Sigmoid colon (tissue), 7 donors: ENCODE measurements around the gene MX1. TPM values are rescaled to one million over a fixed set of nuclear protein-coding genes. Genes with fewer than 3 reads are reported as not detected.

Source experiments
- DNase-seq: peaks from one replicate; pipeline ENCODE4 v3.0.0-alpha.2; 2019
- H3K27ac ChIP-seq, 4 donors: fragments of 200-600 bp; sonication (generic); one replicate each; pipeline ENCODE4 v1.5.1; 2016 to 2019; ENCODE audit warnings: mild to moderate bottlenecking in 1 of 4
- H3K27me3 ChIP-seq, 3 donors: fragments of 200-600 bp; sonication (generic); one replicate each; pipeline ENCODE4 v1.5.1; 2019; ENCODE audit warnings: mild to moderate bottlenecking in 1 of 3
- H3K36me3 ChIP-seq, 4 donors: fragments of 200-600 bp; sonication (generic); one replicate each; pipeline ENCODE4 v1.5.1; 2016 to 2019
- H3K4me1 ChIP-seq, 4 donors: fragments of 200-600 bp; sonication (generic); one replicate each; pipeline ENCODE4 v1.5.1; 2017 to 2019
- H3K4me3 ChIP-seq, 4 donors: fragments of 200-600 bp; sonication (generic); one replicate each; pipeline ENCODE4 v1.5.1; 2017 to 2019; ENCODE audit warnings: mild to moderate bottlenecking in 2 of 4, moderate library complexity in 1 of 4
- H3K9me3 ChIP-seq, 4 donors: fragments of 200-600 bp in 3 of 4; sonication (generic) in 3 of 4; one replicate each; pipeline versions ENCODE4 v1.5.1 to v1.6.1; 2013 to 2019
- EP300 ChIP-seq, 4 donors: sonication (generic); formaldehyde crosslinking; IDR thresholded peaks; one replicate each; pipeline ENCODE4 v1.6.1; 2017; ENCODE audit warnings: antibody characterized with exemption in 4 of 4
- POLR2A ChIP-seq, 2 donors: fragments of 450-650 bp; IDR thresholded peaks; one replicate each; pipeline ENCODE4 v1.6.1; 2016; ENCODE audit warnings: antibody characterized with exemption in 2 of 2, mild to moderate bottlenecking in 2 of 2, moderate library complexity in 2 of 2
- POLR2AphosphoS5 ChIP-seq, 4 donors: sonication (generic); formaldehyde crosslinking; IDR thresholded peaks; one replicate each; pipeline ENCODE4 v1.6.1; 2017; ENCODE audit warnings: antibody characterized with exemption in 4 of 4
- WGBS, 2 donors: extraction: QIAGEN DNeasy Blood & Tissue Kit; methylation state at CpG; one replicate each; pipeline ENCODE4 v1.1.7; 2013; 5-methylcytosine and 5-hydroxymethylcytosine counted together
- intact Hi-C: fragments of 100-400 bp; cut with DNase I; formaldehyde crosslinking; loops from one replicate; pipeline ENCODE4 v1.15.1; 2023
- polyA plus RNA-seq, 3 donors: library from polyadenylated mRNA; stranded (reverse); fragments of 200-250 nt; gene quantifications; one replicate each; pipeline ENCODE4 v1.2.3, GENCODE V29; 2013
- total RNA-seq, 4 donors: library from RNA; depleted of rRNA; stranded (reverse); fragments of >200 nt; gene quantifications; one replicate each; pipeline ENCODE4 v1.1.0, GENCODE V29; 2016
- TF ChIP-seq, protein P1 (sequence below), 4 experiments: fragments of 450-650 bp in 3 of 4; fragments of 200-600 bp in 1 of 4; IDR thresholded peaks; one replicate each; pipeline ENCODE4 v1.5.1; 2016 to 2019; ENCODE audit warnings: antibody characterized with exemption in 4 of 4, mild to moderate bottlenecking in 3 of 4, moderate library complexity in 2 of 4
- donor health status: healthy with polysubstance abuse.
- donor health status: Bipolar disorder and iron deficiency.
- donor health status: healthy.

Gene MX1
- total and polyA plus RNA-seq, 7 donors: 8.6 to 76.7 (median 27.8) TPM

DNA sequence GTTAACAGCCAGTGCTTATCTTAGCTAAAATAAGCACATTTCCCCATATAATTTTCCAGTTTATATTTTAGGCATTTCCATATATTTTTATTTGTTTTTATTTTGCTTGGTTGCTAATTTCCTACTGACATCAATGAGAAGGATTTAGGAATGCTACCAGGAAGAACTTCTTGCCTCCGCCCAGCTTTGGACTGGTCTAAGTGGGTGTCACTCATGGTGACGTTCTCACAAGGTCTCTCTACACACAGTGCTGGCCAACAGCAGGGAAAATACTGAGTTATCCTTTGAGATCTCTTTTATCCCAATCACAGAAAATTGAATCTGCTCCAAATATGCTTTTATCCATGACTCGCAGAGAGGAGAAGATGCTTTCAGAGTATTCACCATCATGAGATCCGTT, 13.2 kb downstream of the MX1 start:
- Histone ChIP-seq H3K27ac (no peak overlapping the region), H3K27me3 (no peaks in the 10 kb centered on the region), H3K36me3 (peaks cover 0 to 97% (median 25%) of the 10 kb centered on the region in 4 donors), H3K4me1 (no peaks in the 10 kb centered on the region), H3K4me3 (no peak overlapping the region), H3K9me3 (no peaks in the 10 kb centered on the region)
- intact Hi-C loops: no loop called here
- WGBS, 2 donors: 71 to 89% methylated on average over 4 of the region's 4 CpGs
- no peak for DNase-seq
- TF ChIP-seq, protein P1, sequence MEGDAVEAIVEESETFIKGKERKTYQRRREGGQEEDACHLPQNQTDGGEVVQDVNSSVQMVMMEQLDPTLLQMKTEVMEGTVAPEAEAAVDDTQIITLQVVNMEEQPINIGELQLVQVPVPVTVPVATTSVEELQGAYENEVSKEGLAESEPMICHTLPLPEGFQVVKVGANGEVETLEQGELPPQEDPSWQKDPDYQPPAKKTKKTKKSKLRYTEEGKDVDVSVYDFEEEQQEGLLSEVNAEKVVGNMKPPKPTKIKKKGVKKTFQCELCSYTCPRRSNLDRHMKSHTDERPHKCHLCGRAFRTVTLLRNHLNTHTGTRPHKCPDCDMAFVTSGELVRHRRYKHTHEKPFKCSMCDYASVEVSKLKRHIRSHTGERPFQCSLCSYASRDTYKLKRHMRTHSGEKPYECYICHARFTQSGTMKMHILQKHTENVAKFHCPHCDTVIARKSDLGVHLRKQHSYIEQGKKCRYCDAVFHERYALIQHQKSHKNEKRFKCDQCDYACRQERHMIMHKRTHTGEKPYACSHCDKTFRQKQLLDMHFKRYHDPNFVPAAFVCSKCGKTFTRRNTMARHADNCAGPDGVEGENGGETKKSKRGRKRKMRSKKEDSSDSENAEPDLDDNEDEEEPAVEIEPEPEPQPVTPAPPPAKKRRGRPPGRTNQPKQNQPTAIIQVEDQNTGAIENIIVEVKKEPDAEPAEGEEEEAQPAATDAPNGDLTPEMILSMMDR (IDR thresholded peaks at IDR 0.05): no peak

DNA sequence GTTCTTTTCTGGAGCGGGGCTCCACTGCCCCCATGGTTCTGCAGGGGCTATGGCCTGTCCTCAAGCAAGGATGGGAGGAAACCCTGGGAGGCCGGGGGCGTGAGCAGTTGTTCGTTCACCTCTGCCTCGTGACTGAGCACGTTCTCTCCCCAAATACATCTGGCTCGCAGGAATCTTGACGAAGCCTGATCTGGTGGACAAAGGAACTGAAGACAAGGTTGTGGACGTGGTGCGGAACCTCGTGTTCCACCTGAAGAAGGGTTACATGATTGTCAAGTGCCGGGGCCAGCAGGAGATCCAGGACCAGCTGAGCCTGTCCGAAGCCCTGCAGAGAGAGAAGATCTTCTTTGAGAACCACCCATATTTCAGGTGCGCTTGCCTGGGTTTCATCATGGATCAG, 15.5 kb downstream of the MX1 start:
- H3K4me1 ChIP-seq: no peaks in the 10 kb centered on the region
- 97% methylated on average over 14 of the region's 14 CpGs for WGBS, 2 donors
- H3K27ac ChIP-seq: no peak overlapping the region
- H3K36me3 ChIP-seq: peaks cover 0 to 97% (median 16%) of the 10 kb centered on the region in 4 donors
- no peak for DNase-seq
- H3K4me3 ChIP-seq: no peak overlapping the region
- H3K27me3 ChIP-seq: no peaks in the 10 kb centered on the region
- intact Hi-C loops: no loop called here
- H3K9me3 ChIP-seq: no peaks in the 10 kb centered on the region
- TF ChIP-seq, protein P1 (IDR thresholded peaks at IDR 0.05): no peak
- TF ChIP-seq POLR2AphosphoS5 (IDR thresholded peaks at IDR 0.05) (no peak), POLR2A (IDR thresholded peaks at IDR 0.05) (no peak), EP300 (IDR thresholded peaks at IDR 0.05) (no peak)

DNA sequence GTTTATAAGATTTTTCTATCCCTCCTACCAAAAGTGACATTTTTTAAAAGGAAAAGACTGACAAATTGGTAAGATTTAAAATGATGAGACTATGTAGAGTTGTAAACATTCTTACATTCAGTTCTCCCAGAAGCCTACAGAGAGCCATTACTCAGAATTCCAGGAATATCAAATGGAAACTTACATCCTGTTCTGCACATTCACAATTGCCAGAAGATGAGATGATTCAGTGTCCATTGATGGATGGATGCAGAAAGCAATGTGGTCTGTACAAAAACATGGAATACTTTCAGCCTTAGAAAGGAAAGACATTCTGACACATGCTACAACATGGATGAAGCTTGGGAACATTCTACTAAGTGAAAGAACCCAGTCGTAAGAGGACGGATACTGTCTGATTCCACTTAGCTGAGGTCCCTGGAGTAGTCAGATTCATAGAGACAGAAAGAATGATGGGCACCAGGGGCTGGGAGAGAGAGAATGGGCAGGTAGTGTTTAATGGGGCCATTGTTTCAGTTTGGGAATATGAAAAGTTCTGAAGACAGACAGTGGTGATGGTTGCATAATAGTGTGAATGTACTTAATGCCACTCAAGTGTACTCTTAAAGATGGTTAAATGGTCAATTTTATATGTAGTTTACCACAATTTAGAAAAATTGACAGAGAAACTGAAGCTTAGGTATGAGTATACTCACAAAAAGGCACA, 16.6 kb downstream of the MX1 start:
- intact Hi-C loops: no loop called here
- no peaks in the 10 kb centered on the region for H3K4me1 ChIP-seq
- H3K36me3 ChIP-seq: peaks cover 0 to 97% (median 12%) of the 10 kb centered on the region in 4 donors
- H3K27me3 ChIP-seq: no peaks in the 10 kb centered on the region
- no peak for DNase-seq
- no peak overlapping the region for H3K4me3 ChIP-seq
- TF ChIP-seq POLR2A (IDR thresholded peaks at IDR 0.05): no peak
- no peak for TF ChIP-seq POLR2AphosphoS5 (IDR thresholded peaks at IDR 0.05)
- no peak for TF ChIP-seq EP300 (IDR thresholded peaks at IDR 0.05)
- TF ChIP-seq, protein P1 (IDR thresholded peaks at IDR 0.05): no peak
- H3K9me3 ChIP-seq: no peaks in the 10 kb centered on the region
- 96 to 97% methylated on average over 2 of the region's 2 CpGs for WGBS, 2 donors
- no peak overlapping the region for H3K27ac ChIP-seq

DNA sequence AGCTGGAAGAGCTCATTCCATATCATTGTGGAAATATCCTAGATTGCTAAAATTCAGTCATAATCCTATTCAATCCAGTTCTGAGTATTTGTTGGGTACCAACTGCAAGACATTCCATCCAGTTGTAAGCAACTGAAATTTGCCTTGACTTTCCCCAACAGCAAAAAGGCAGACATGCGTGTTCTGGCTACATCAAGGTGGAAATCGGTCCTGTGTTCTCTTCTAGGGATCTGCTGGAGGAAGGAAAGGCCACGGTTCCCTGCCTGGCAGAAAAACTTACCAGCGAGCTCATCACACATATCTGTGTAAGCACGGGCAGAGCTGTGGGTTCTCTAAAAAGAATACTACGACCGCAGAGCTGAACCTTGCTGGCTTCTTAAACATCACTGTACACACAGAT, 17.5 kb downstream of the MX1 start:
- H3K36me3 ChIP-seq: peaks cover 0 to 95% (median 12%) of the 10 kb centered on the region in 4 donors
- no peak for TF ChIP-seq EP300 (IDR thresholded peaks at IDR 0.05)
- TF ChIP-seq, protein P1 (IDR thresholded peaks at IDR 0.05): no peak
- H3K4me3 ChIP-seq: no peak overlapping the region
- intact Hi-C loops: no loop called here
- no peaks in the 10 kb centered on the region for H3K4me1 ChIP-seq
- no peak overlapping the region for H3K27ac ChIP-seq
- no peaks in the 10 kb centered on the region for H3K27me3 ChIP-seq
- 94 to 97% methylated on average over 7 of the region's 7 CpGs for WGBS, 2 donors
- H3K9me3 ChIP-seq: no peaks in the 10 kb centered on the region
- no peak for DNase-seq
